Measurements from ENCODE around the gene MBNL1. TPM values are rescaled to one million over a fixed set of nuclear protein-coding genes. Genes with fewer than 3 reads are reported as not detected.

The MBNL1 gene
- polyA plus RNA-seq, 1 donor from 2014 or later, result 12.7 TPM

- no peak overlapping the region for H3K9ac ChIP-seq (ENCODE audit: low read length)
- no peak overlapping the region for H3K4me3 ChIP-seq (ENCODE audit: low read length)
- no peak for TF ChIP-seq SMC3 (conservative IDR thresholded peaks at IDR 0.05; ENCODE audit: poor library complexity)
- no peak for TF ChIP-seq TAF1 (IDR thresholded peaks at IDR 0.05; ENCODE audit: low read depth)
- no peak for TF ChIP-seq MXI1 (conservative IDR thresholded peaks at IDR 0.05; ENCODE audit: poor library complexity, severe bottlenecking)
- no peak for TF ChIP-seq EZH2 (IDR thresholded peaks at IDR 0.05; ENCODE audit: borderline replicate concordance, insufficient read depth, low read length, poor library complexity, severe bottlenecking)
- TF ChIP-seq CTCF (IDR thresholded peaks at IDR 0.05; ENCODE audit: poor library complexity, severe bottlenecking), result no peak
- no peak for TF ChIP-seq POLR2AphosphoS5 (IDR thresholded peaks at IDR 0.05)
- TF ChIP-seq RAD21 (conservative IDR thresholded peaks at IDR 0.05), result no peak
- TF ChIP-seq EP300 (conservative IDR thresholded peaks at IDR 0.05; ENCODE audit: poor library complexity, severe bottlenecking), result no peak
- TF ChIP-seq REST (IDR thresholded peaks at IDR 0.05; ENCODE audit: borderline replicate concordance), result no peak
- no peaks in the 10 kb centered on the region for H3K79me2 ChIP-seq (replicated peaks; ENCODE audit: insufficient read depth, low read length)
- no peak overlapping the region for H2AFZ ChIP-seq (ENCODE audit: low read depth, low read length)
- H3K4me2 ChIP-seq (ENCODE audit: low read length), result no peak overlapping the region
- no peaks in the 10 kb centered on the region for H3K36me3 ChIP-seq (ENCODE audit: insufficient read depth, low read length)
- H3K9me3 ChIP-seq (ENCODE audit: low read length), result no peaks in the 10 kb centered on the region
- H3K27ac ChIP-seq (ENCODE audit: low read length), result no peak overlapping the region
- H3K27me3 ChIP-seq (ENCODE audit: insufficient read depth, low read depth, low read length), result no peaks in the 10 kb centered on the region
- no peaks in the 10 kb centered on the region for H3K9me2 ChIP-seq (ENCODE audit: insufficient read depth, low read length)
- no peaks in the 10 kb centered on the region for H4K20me1 ChIP-seq (ENCODE audit: insufficient read depth)
- H3F3A ChIP-seq (ENCODE audit: insufficient read depth, low read length, poor library complexity, severe bottlenecking), result no peaks in the 10 kb centered on the region
Measured at GRCh38 chr3:152260026-152260425, 8.7 kb upstream of the MBNL1 start.

GRCh38 chr3:152260529-152260928 lies 8.2 kb upstream of the MBNL1 start:
- Histone ChIP-seq H3K36me3 (ENCODE audit: insufficient read depth, low read length) (no peaks in the 10 kb centered on the region), H3K9me2 (ENCODE audit: insufficient read depth, low read length) (no peaks in the 10 kb centered on the region), H4K20me1 (ENCODE audit: insufficient read depth) (no peaks in the 10 kb centered on the region), H2AFZ (ENCODE audit: low read depth, low read length) (no peak overlapping the region), H3K27ac (ENCODE audit: low read length) (no peak overlapping the region), H3K79me2 (replicated peaks; ENCODE audit: insufficient read depth, low read length) (no peaks in the 10 kb centered on the region), H3K9me3 (ENCODE audit: low read length) (no peaks in the 10 kb centered on the region), H3K4me2 (ENCODE audit: low read length) (no peak overlapping the region), H3F3A (ENCODE audit: insufficient read depth, low read length, poor library complexity, severe bottlenecking) (no peaks in the 10 kb centered on the region), H3K9ac (ENCODE audit: low read length) (no peak overlapping the region), H3K4me3 (ENCODE audit: low read length) (no peak overlapping the region), H3K27me3 (ENCODE audit: insufficient read depth, low read depth, low read length) (no peaks in the 10 kb centered on the region)
- TF ChIP-seq POLR2AphosphoS5 (IDR thresholded peaks at IDR 0.05), result no peak
- no peak for TF ChIP-seq SMC3 (conservative IDR thresholded peaks at IDR 0.05; ENCODE audit: poor library complexity)
- TF ChIP-seq TAF1 (IDR thresholded peaks at IDR 0.05; ENCODE audit: low read depth), result no peak
- no peak for TF ChIP-seq REST (IDR thresholded peaks at IDR 0.05; ENCODE audit: borderline replicate concordance)
- TF ChIP-seq MXI1 (conservative IDR thresholded peaks at IDR 0.05; ENCODE audit: poor library complexity, severe bottlenecking), result no peak
- TF ChIP-seq RAD21 (conservative IDR thresholded peaks at IDR 0.05), result no peak
- no peak for TF ChIP-seq EZH2 (IDR thresholded peaks at IDR 0.05; ENCODE audit: borderline replicate concordance, insufficient read depth, low read length, poor library complexity, severe bottlenecking)
- no peak for TF ChIP-seq CTCF (IDR thresholded peaks at IDR 0.05; ENCODE audit: poor library complexity, severe bottlenecking)
- TF ChIP-seq EP300 (conservative IDR thresholded peaks at IDR 0.05; ENCODE audit: poor library complexity, severe bottlenecking), result no peak

Measured in neural cell (in vitro differentiated cells).